ENCODE results near the gene PKN1. TPM values are rescaled to one million over a fixed set of nuclear protein-coding genes. Genes with fewer than 3 reads are reported as not detected.

The PKN1 gene
- total and polyA plus RNA-seq, 10 of the 15 experiments (the other 5 are each of a cell fraction or from before 2014, with no cell fraction given), result 1.0 to 189 (median 52.7) TPM

DNA sequence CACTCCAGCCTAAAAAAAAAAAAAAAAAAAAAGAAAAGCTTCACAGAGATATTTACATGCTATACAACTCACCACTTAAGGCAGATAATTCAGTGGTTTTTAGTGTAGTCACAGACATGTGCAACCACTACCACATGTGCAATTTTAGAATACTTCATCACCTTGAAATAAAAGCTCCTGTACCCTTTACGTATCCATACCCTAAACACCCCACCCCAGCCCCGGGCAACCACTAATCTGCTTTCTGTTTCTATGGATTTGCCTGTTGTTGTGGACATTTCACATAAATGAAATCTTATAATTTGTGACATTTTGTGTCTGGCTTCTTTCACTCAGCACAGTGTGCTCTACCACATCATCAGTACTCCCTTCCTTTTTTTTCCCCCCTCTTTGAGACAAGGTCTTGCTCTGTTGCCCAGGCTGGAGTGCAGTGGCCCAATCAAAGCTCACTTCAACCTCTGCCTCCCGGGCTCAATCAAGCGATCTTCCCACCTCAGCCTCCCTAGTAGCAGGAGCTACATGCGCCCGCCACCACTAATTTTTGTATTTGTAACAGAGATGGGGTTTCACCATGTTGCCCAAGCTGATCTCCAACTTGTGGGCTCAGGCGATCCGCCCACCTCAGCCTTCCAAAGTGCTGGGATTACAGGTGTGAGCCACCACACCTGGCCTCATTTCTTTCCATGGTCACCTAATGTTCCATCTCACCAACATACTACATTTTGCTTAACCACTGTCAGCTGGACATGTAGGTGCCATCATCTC, 18.0 kb upstream of the PKN1 start:
- no TSS peak for BruUV-seq (replicated peaks)
- peak; percentile 44 for FAIRE-seq
- intact Hi-C loops (cut with micrococcal nuclease; ENCODE audit: unreplicated experiment) (loop anchor here (5.0 kb wide), 1 partner anchor 57 kb away; no protein-coding TSS in a partner anchor), in situ Hi-C loops (cut with MboI) (no loop called here)
- peak overlapping the region; percentile 93 for H3K4me2 ChIP-seq (ENCODE audit: control insufficient read depth, insufficient read depth)
- H3K9ac ChIP-seq (ENCODE audit: control insufficient read depth, insufficient read depth, low read length), result no peak overlapping the region
- ChIA-PET CTCF (interaction anchor here (0.7 to 2.6 kb wide), 5 partner anchors 9 to 270 kb away, joined by 3 to 14 read pairs (median 4); partner anchors contain the start of gene PKN1), RAD21 (ENCODE audit: unreplicated experiment) (interaction anchor here (1.0 to 1.5 kb wide), 4 partner anchors 9 to 53 kb away, joined by 3 to 5 read pairs (median 3); no protein-coding TSS in a partner anchor), POLR2A (interaction anchor here (0.6 to 1.1 kb wide), 4 partner anchors 14 to 278 kb away, joined by 3 to 6 read pairs (median 4); no protein-coding TSS in a partner anchor), SMC1A (ENCODE audit: uncharacterized antibody, unreplicated experiment) (interaction anchor here (0.6 to 3.3 kb wide), 6 partner anchors 9 to 217 kb away, joined by 3 to 13 read pairs (median 3); no protein-coding TSS in a partner anchor)
- H3K27me3 ChIP-seq (replicated peaks in 1 of 2; ENCODE audit: control insufficient read depth in 2 of 2, insufficient read depth in 2 of 2, low read length in 1 of 2), result no peaks in the 10 kb centered on the region
- WGBS (ENCODE audit: insufficient coverage, insufficient replicate concordance, low lambda C conversion rate, missing lambda C conversion rate), result 56% methylated on average over 8 of the region's 8 CpGs
- TF ChIP-seq ZSCAN29 (IDR thresholded peaks at IDR 0.05) (no peak), NFYA (IDR thresholded peaks at IDR 0.05; ENCODE audit: borderline replicate concordance, low read depth, low read length) (no peak), NR2F1 (conservative IDR thresholded peaks at IDR 0.05) (no peak), RELA (IDR thresholded peaks at IDR 0.05; ENCODE audit: borderline replicate concordance, partially characterized antibody) (no peak), RCOR1 (conservative IDR thresholded peaks at IDR 0.05; ENCODE audit: low read depth, low read length) (no peak), GATAD2B (conservative IDR thresholded peaks at IDR 0.05; ENCODE audit: low read depth) (no peak), NFIC (IDR thresholded peaks at IDR 0.05; ENCODE audit: low read depth, low read length) (no peak), BACH1 (IDR thresholded peaks at IDR 0.05; ENCODE audit: borderline replicate concordance) (no peak), SRF (IDR thresholded peaks at IDR 0.05; ENCODE audit: low read depth in 2 of 2, low read length in 2 of 2) (no peak), KLF5 (IDR thresholded peaks at IDR 0.05; ENCODE audit: partially characterized antibody) (no peak), MXI1 (IDR thresholded peaks at IDR 0.05; ENCODE audit: low read depth, low read length) (no peak), ZNF274 (IDR thresholded peaks at IDR 0.05; ENCODE audit: insufficient read depth, insufficient read length) (no peak), TCF3 (IDR thresholded peaks at IDR 0.05; ENCODE audit: borderline replicate concordance, insufficient read depth, low read depth, low read length) (no peak)
- TF ChIP-seq, protein P1, sequence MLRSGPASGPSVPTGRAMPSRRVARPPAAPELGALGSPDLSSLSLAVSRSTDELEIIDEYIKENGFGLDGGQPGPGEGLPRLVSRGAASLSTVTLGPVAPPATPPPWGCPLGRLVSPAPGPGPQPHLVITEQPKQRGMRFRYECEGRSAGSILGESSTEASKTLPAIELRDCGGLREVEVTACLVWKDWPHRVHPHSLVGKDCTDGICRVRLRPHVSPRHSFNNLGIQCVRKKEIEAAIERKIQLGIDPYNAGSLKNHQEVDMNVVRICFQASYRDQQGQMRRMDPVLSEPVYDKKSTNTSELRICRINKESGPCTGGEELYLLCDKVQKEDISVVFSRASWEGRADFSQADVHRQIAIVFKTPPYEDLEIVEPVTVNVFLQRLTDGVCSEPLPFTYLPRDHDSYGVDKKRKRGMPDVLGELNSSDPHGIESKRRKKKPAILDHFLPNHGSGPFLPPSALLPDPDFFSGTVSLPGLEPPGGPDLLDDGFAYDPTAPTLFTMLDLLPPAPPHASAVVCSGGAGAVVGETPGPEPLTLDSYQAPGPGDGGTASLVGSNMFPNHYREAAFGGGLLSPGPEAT (IDR thresholded peaks at IDR 0.05; ENCODE audit: low read depth), result no peak
- TF ChIP-seq, protein P2, sequence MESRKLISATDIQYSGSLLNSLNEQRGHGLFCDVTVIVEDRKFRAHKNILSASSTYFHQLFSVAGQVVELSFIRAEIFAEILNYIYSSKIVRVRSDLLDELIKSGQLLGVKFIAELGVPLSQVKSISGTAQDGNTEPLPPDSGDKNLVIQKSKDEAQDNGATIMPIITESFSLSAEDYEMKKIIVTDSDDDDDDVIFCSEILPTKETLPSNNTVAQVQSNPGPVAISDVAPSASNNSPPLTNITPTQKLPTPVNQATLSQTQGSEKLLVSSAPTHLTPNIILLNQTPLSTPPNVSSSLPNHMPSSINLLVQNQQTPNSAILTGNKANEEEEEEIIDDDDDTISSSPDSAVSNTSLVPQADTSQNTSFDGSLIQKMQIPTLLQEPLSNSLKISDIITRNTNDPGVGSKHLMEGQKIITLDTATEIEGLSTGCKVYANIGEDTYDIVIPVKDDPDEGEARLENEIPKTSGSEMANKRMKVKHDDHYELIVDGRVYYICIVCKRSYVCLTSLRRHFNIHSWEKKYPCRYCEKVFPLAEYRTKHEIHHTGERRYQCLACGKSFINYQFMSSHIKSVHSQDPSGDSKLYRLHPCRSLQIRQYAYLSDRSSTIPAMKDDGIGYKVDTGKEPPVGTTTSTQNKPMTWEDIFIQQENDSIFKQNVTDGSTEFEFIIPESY (IDR thresholded peaks at IDR 0.05), result no peak
- TF ChIP-seq, protein P3, sequence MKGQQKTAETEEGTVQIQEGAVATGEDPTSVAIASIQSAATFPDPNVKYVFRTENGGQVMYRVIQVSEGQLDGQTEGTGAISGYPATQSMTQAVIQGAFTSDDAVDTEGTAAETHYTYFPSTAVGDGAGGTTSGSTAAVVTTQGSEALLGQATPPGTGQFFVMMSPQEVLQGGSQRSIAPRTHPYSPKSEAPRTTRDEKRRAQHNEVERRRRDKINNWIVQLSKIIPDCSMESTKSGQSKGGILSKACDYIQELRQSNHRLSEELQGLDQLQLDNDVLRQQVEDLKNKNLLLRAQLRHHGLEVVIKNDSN (IDR thresholded peaks at IDR 0.05; ENCODE audit: borderline replicate concordance, extremely low read length, insufficient read depth, low read depth, low read length), result no peak
- TF ChIP-seq, protein P4, sequence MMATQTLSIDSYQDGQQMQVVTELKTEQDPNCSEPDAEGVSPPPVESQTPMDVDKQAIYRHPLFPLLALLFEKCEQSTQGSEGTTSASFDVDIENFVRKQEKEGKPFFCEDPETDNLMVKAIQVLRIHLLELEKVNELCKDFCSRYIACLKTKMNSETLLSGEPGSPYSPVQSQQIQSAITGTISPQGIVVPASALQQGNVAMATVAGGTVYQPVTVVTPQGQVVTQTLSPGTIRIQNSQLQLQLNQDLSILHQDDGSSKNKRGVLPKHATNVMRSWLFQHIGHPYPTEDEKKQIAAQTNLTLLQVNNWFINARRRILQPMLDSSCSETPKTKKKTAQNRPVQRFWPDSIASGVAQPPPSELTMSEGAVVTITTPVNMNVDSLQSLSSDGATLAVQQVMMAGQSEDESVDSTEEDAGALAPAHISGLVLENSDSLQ (IDR thresholded peaks at IDR 0.05), result no peak
- peaks cover 23 to 37% of the 10 kb centered on the region in 2 experiments for H3K36me3 ChIP-seq (ENCODE audit: control insufficient read depth in 2 of 2, insufficient read depth in 2 of 2, low read length in 1 of 2)
- peaks cover 76% of the 10 kb centered on the region for H3K79me2 ChIP-seq (ENCODE audit: control insufficient read depth, insufficient read depth, low read length)
- no peak overlapping the region for H3K27ac ChIP-seq (ENCODE audit: control insufficient read depth, insufficient read depth)
- H3K9me3 ChIP-seq (replicated peaks; ENCODE audit: control insufficient read depth, insufficient read depth, low read length), result no peaks in the 10 kb centered on the region
- no peak for ATAC-seq
- no peak for DNase-seq (ENCODE audit: low read depth, low spot score)
- H3K4me1 ChIP-seq (ENCODE audit: control insufficient read depth, insufficient read depth, low read length), result peaks cover 26% of the 10 kb centered on the region
- no peak overlapping the region for H2AFZ ChIP-seq (ENCODE audit: control insufficient read depth, low read depth, low read length)
- peaks cover 24% of the 10 kb centered on the region for H4K20me1 ChIP-seq (ENCODE audit: control insufficient read depth, insufficient read depth)
- H3K4me3 ChIP-seq, result peak overlapping the region; percentile 61

Measured in GM12878 (cell line).